GM12865 (cell line): ENCODE measurements around the gene TUBB2B.
"Not testable (repeated sequence)": the region's sequence is repeated elsewhere in the genome, so short reads cannot be mapped to it uniquely, and the experiment has no call there.

Experiments used
- DNase-seq: peaks from one replicate; pipeline ENCODE4 v3.0.0; 2010; ENCODE audit warnings: low read depth
- H3K4me3 ChIP-seq: 2 replicates; pipeline ENCODE4 v1.5.1; 2011; ENCODE audit warnings: mild to moderate bottlenecking, low read depth, low read length, control low read depth
- CTCF ChIP-seq: IDR thresholded peaks from 2 replicates; pipeline ENCODE4 v1.5.1; 2011; ENCODE audit warnings: low read length, control low read depth, low read depth, inconsistent platforms; ENCODE audit not compliant: insufficient read depth; ENCODE audit errors: missing control alignments

TUBB2B gene

GRCh38 chr6:3249821-3250220, 22.4 kb upstream of the TUBB2B start:
- no peak for DNase-seq
- no peak overlapping the region for H3K4me3 ChIP-seq
- TF ChIP-seq CTCF, result no peak

GRCh38 chr6:3247255-3248146, 20.0 kb upstream of the TUBB2B start:
- no peak for TF ChIP-seq CTCF
- H3K4me3 ChIP-seq, result no peak overlapping the region
- DNase-seq, result no peak

- no peak for TF ChIP-seq CTCF
- no peak overlapping the region for H3K4me3 ChIP-seq
These were observed 17.8 kb upstream of the TUBB2B start for GRCh38 chr6:3245216-3245615.

GRCh38 chr6:3244832-3245161, 17.3 kb upstream of the TUBB2B start:
- H3K4me3 ChIP-seq, DNase-seq: not testable (repeated sequence)

More at GRCh38 chr6:3245216-3245615, 17.8 kb upstream of the TUBB2B start:
- no peak for DNase-seq

GRCh38 chr6:3244003-3244831, 16.8 kb upstream of the TUBB2B start:
- H3K4me3 ChIP-seq, result no peak overlapping the region
- TF ChIP-seq CTCF, result no peak
- no peak for DNase-seq

- H3K4me3 ChIP-seq, result no peak overlapping the region
- no peak for DNase-seq
- no peak for TF ChIP-seq CTCF
These were observed 15.3 kb upstream of the TUBB2B start for GRCh38 chr6:3242768-3243167.

GRCh38 chr6:3241745-3242144, 14.3 kb upstream of the TUBB2B start:
- not testable (repeated sequence) for DNase-seq, H3K4me3 ChIP-seq
